GM19452 (cell line): ENCODE data around the gene ATXN7L1.

Experiments used
- ATAC-seq: cut with Tn5 transposase; IDR thresholded peaks from one replicate; pipeline ENCODE4 v1.9.1; 2021; ENCODE audit not compliant: unreplicated experiment

Gene ATXN7L1

DNA sequence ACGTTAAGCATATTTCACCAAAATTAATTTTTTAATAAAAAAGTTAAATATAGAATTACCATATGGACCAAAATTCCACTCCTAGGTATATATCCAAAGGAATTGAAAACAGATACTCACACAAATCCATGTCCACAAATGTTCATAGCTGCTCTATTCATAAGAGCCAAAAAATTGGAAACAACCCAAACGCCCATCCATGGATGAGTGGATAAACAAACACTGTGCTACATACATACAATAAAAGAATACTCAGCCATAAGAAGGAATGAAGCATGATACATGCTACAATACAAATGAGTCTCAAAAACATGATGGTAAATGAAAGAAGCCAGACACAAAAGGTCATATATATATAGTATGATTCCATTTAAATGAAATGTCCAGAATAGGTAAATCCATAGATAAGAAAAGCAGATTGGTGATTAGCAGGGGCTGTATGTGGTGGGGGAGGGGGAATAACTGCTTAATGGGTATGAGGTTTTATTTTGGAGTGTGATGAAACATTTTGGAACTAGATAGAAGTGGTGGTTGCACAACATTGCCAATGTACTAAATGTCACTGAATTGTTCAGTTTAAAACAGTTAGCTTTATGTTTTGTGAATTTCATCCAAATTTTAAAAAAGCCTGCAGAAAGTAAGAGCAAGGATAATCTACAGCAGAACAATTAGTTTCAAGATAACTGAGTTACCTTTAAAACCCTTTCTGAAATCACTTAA lies 193.9 kb downstream of the ATXN7L1 start:
- no peak for ATAC-seq

DNA sequence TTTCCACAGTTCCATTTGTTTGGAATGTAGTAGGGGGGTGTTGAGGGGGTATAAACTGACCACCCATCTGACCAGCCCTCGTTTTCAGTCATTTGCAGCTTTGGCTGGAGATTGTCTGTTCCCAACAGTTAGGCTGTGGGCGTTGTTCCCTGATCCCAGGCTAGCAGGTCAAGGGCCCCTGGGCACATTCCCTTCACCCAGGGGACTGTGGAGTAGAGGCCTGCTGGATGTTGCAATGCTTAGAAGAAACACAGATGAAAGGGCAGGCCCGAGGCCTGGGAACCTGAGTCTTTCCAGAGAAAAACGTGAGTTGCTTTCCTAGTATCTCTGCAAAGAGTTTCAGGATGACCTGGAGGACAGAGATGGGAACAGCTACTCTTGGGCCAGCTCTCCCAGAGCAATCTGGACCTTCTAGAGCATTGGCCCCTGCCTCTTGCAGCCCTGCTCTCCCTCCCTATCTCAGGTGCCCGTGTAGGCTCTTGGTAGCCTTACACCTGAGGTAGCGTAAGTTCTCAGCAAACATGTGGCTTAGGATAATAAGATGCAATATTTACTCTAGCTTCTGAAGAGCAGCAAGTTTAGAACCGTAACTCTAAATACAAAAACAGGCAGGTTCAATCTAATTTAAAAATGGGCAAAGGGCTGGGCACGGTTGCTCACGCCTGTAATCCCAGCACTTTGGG lies 195.8 kb downstream of the ATXN7L1 start:
- no peak for ATAC-seq

DNA sequence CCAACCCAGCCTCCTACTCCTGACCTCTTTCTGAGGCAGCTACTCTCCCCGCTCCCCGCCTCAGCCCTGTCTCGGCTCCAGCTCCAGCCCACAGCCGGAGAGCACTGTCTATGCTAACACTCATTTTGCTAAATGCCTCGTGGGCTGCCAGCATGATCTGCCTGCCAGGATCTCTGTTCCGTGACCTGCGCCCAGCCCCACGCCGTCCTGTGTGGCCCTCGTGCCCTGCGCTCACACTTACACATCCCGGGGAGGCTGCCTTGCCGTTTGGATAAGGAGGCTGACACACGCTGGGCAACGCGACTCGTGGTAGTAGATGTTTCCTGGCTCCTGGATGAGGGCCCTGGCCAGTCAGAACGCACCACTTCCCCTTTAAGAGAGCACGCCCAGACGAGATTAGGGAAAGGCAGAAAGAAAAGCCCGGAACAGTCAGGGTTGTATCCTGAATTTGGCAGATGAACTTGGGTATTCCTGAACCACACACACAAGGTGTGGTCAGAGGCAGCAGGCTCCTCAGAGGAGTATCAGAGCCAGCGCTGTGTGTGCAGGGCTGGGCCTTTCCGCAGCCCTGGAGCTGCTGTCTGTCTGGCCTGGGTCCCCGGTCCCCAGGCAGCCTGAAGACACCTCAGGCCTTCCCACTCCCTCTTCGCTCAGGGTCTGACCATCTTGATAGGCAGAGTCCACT lies 197.4 kb downstream of the ATXN7L1 start:
- ATAC-seq = no peak

DNA sequence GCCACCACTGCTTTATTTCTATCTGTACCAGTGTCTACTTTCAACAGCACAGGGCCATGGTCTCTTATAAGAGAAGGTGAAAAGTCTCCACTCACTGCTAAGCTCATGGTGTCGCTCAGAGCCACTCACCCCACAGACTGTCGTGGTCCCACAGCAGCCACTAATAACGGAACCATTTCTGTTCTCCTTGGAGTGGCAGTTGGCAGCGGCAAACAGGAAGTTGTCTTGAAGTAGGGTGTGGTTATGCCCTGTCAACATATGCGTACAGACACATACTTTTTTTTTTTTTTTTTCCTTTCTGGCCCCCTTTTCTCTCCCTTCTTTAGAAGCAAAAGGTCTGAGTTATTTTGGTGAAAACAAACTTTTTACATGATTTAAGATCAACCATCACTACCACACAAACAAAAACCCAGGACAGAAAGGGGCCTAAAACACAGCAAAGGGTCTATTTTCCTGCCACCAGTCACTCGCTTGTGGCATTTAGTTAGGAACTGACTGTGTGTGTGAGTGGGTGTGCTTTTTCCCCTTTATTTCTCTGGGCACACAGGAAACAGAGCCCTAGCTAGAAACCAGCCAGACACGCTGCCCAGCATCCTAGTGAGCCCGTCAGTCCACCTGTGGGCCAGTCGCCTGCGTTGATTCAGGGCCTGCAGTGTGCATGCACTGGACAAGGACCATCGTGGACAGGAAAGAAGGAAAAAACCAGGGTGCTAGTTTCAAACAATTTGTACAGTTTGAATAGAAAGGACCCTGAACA lies 198.4 kb downstream of the ATXN7L1 start:
- peak; percentile 68 for ATAC-seq

DNA sequence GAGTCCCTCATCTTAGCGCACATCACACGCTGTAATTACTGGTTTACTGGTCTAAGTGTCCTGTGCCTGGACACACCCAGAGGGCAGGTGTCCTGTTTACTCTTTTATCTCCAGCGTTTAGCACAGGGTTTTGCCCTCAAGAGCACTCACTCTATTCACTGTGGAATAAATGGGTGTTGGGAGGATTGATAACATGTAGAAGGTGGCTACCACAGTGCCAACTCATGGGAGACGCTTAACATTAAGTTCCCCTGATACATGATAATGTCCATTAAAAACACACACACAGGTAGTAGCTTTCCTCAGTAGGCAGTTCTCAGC lies 199.0 kb downstream of the ATXN7L1 start:
- ATAC-seq = no peak

DNA sequence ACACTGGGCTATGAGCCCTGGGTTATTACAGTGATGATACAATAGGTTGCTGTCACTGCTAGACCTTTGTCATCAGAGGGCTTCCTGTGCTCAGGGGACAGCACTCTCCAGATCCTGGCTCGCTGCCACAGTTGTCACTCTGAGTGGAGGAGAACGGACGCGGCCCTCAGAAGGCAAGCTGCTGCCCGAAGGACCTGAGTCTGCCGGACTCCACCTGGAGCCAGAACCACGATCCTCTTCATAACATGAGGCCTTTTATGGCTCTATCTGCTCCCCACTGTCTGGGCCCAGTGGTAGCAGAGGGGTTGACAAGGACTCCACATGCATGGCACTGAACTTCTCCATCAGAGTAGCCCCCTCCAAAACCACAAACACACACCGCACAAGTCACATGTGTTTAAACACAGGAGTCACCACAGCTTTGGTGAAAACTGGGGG lies 200.4 kb downstream of the ATXN7L1 start:
- no peak for ATAC-seq

DNA sequence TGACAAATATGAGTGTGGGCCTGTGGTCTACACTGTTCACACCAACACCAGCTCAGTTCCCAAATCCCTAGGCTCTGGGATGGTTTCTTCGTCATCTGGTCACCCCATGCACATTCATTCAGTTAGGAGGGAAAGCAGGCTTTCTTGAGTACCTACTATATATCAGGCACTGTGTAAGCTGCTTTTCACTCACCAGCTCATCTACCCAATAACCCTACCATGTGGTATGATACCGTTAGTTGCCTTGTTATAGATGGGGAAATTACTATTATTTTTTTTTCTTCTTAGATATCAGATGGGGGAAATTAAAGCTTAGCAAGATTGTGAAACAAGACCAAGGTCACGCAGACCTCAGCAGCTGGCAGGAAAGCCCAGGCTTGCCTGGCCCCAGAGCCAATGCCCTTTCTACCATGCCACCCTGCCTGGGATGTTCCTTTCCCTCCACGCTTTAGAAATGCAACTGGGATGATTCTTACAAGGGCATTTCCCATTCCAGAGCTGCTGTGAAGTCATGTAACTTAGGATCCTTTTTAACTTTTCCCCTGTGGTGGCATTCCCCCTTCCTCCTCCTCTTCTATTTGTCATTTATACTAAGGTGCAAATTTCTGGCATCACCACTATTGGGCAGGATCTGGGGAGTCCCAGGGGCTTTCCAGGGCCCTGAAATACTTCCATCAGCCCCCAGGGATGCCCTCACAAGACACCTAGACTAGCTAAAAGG lies 202.0 kb downstream of the ATXN7L1 start:
- ATAC-seq = no peak

DNA sequence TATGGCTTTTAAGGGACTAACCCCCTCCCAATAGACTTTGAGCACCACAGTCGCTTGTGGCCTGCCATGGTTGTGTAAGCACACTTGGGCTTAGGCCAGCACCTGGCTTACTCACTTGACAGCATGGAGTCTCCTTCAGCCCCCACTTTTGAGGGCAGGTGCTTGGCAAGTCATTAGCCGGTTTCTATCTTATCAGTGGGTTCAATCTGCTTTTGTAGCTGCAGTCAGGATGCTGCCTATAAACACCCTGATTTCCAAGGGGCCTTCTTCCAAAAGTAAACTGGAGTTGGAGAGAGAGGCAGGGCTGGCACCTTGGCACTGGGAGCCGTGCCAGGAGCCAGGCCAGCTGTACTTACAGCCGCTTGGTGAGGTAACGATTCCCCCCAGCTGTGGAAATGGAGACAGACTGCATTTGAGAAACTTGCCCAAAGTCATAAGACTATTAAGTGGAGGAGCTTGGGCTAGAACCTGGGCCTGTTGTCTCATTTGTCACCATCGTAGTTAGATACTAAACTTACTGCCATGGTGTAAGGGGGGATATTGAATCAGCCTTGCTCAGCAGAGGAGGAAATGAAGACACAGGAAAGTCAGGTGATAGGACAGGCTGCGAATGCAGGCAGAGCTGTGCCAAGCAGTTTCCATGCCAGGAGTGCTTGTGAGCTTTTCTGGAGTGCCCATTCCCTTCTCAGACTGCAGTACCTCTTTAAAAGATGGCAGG lies 202.9 kb downstream of the ATXN7L1 start:
- no peak for ATAC-seq

DNA sequence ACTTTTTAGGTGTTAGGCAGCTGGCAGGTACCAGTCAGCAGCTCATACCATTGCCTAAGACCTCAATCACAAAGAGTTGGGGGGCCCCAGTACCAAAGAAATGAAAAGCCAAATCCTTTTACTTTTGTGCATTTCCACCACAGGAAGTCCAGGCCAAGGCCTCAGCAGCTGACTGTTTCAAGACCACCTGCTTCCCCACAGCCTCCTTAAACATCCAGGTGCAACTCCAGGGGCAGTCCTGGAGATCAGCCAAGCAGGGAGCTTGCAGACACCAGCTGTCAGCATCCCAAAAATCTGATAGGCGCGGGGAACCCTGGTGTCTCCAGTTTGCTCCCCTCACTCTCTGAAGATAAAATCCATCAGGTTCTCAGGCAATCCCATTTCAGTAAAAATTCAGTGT lies 203.6 kb downstream of the ATXN7L1 start:
- ATAC-seq = no peak

DNA sequence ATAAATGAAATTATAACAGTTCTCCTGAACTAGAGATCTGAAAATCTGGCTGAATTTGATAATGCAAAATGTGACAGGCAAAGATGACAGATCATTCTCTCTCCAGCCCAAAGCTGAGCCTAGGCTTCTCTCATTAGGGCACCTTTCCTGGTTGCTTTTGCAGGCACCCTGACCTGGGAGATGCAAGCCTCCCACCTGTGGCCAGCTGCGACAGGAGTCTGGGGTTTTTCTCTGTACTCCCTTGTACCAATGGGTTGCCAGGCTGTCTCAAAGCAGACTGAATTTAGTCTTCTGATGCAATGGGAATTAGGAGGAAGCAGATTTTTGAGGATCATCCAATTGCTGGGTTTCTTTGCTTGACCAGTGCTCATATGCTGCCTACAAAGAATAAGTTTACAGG lies 210.1 kb downstream of the ATXN7L1 start:
- no peak for ATAC-seq

DNA sequence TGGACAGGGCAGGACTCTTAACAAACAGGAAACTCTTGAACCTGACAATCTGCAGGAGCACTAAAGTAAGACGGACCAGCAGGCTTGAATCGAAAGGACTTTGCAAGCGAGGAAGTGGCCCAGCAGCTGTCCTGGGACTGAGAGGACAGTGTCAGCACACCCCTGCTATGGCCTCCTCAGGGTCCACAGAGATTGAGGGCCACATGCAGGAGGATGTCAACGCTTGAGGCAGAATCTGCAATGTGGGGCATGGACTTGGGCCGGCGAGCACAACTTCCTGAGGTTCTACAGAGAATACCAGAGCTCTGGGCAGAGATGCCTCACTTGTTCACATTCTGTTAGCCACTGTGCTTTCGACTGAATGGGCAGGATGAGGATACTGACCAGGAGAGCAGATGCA lies 210.7 kb downstream of the ATXN7L1 start:
- ATAC-seq = no peak

DNA sequence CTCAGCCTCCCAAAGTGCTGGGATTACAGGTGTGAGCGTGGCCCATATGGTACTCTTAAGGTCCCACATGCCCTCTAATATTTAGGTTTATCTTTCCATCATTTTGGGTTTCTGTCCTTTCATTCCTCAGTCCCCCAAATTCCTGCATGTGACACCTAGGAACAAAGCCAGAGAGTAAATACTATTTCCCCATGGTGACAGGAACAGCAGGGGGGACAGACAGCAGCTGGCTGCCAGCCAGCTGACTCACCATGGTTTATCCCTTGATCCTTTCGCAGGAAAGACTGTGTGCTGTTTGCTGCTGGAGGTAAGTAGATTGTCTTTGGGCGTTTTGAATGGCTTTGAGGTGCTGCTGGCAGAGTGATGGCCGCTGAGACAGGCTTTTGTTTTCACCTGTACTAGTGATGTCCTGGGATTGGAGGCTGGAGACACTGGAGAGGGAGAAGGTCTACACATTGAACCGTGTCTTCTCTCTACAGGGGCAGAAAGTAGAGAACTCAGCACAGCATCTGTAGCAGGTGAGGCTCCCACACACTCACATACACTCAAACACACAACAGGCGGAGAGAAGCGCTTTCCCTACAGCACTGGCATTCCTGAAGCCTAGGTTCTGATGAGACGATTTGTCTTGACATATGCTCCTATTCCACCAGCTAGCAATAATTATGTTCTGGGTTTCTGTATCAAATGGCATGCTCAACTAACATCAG lies 211.4 kb downstream of the ATXN7L1 start:
- no peak for ATAC-seq

DNA sequence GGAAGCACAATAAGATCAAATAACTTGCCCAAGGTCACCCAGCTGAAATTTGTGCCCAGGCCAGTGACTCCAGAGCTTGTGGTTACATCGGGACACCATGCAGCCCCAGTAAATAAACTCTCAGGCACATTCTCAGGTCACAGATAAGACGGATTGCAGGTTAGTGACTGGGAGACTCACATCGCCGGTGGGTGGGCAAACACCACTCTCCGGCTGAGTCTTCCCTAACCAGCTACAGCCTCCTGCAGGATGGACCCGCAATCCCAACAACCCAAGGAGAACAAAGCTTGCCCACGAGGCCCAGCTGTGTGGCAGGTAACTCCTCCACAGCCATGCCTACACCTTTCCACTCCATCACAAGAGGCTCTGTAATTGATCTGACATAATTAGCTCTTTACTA lies 213.4 kb downstream of the ATXN7L1 start:
- ATAC-seq = no peak

DNA sequence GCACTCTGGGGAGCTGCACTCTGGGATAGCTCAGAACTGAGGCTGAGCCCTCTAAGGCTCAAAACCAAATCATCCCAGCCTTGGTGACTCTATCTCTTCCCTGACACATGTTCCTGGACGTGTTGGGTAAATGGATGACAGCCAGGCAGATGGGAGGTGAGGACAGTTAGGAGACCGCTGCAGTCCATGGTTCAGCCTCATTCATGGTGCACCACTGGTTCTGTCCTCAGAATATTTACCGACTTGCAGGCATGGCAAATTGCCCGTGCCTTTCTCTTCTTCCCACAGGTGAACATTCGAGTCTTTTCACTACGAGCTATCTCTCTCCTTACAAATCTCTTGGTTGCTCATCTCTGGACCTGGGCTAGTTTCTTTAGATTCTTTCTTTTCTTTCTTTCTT lies 214.8 kb downstream of the ATXN7L1 start:
- no peak for ATAC-seq

DNA sequence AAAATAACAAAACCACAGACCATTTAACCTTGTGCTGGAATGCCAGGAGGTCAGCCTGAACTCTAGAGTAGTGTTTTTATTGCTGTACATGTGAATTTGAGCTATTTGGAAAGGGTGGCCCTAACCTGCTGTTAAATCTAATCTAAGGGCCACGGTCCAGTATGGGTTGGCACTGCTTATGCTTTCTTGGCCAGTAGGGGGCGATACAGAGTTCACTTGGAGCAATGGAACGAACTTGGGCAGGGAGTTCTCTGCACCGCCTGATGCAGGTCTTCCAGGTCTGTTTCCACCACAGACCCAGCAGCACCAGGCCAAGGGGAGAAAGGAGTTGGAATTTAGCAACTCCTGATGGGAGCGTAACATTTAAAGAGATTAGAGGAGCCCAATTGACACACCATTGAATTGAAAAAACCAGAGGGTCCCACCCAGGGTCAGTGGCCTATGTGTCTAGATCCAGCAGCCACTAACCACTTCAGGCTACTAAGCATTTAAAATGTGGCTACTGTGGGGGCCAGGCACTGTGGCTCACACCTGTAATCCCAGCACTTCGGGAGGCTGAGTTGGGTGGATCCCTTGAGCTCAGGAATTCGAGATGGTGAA lies 219.4 kb downstream of the ATXN7L1 start:
- no peak for ATAC-seq

DNA sequence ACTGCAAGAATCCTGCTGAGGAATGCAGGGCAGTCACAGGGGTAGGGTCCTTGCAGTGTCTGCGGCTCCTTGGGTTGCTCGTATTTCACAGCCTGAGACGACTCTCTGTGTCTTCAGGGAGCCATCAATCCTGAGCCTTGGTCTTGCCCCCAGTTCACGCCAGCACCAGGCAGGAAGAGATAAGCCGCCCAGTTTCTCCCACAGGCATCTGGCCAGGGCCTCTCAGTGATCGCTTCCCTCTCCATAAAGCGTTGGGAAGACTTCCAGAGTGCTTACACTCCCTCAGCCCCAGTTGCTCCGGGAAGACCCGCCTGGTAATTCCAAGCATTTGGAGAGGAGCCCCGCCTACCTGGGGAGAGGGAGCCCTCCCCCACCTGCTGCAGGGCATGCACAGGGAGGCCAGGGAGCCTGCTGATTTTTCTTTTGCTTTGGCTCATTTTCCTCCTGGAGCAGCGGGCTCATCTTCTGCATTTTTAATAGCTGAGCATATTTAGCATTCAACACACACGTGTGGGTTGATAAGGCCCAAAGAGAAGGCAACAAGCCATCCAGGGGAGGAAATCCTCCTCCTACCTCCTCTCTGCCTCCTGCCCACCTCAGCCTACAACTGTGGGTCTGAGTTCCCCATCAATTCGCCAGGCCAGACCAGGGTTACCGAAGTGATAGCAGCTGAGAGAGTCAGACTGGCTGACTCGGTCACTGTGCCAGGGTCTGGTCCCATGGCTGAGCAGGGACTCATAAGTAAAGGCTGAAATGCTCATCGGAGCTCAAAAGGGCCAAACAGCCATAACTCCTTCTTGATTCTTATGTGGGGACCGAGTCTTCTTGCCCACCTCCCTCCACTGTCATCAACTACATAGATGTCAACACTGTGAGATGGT lies 220.7 kb downstream of the ATXN7L1 start:
- ATAC-seq = no peak

DNA sequence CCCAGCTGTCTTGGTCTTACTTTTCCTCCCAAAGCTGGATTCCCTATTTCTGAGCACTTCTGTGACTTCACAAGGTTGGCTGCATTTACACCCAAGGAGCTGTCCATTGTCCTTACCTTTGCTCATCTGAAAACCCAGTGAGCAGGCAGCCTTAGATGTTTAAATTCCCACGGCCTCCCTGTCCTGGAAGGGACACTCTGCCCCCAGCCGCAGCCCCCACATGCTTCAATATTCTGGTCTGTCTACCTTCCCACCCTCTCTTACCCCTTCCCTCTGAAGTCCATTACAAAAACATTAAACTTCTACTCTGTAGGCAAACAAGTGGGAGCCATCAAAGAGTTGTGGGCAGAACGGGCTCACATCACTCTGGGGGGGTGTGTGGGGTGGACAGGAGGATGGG lies 221.3 kb downstream of the ATXN7L1 start:
- no peak for ATAC-seq

DNA sequence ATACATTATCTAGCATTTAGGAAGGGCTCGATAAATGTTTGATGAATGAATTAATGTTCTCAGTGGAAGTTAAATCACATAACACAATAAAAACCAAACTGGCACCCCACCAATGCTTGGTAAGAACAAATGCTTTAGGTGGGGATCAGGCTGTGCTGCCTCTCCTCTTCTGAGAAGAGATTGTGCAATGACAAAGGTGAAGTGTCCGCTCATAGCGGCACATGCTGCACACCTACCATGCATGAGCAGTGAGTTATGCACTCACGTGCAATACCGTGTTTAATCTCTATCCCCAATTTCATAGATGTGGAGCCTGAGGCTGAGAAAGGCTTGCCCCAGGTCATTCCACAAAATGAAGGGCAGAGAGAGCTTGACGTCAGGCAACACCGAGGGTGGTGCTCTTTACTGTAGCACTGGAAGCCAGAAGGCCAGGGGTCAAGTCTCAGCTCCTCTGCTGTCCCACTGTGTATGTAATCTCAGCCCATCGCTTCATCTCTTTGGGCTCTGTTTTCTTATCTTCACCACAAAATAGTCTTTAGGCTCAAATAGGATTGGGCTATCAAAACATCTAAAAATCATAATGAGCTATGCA lies 222.2 kb downstream of the ATXN7L1 start:
- ATAC-seq = no peak
